Neutrophil (primary cell): ENCODE results near the gene CRAMP1.
A peak's percentile ranks its signal among the peaks of the same experiment; 100 is the strongest.

Experiments used
- H3K27ac ChIP-seq: fragments of 200-600 bp; sonication (generic); 2 replicates; pipeline ENCODE4 v1.5.1; 2016; ENCODE audit warnings: mild to moderate bottlenecking, moderate library complexity
- H3K27me3 ChIP-seq: fragments of 200-600 bp; sonication (generic); 2 replicates; pipeline ENCODE4 v1.6.0; 2016; ENCODE audit warnings: mild to moderate bottlenecking
- H3K36me3 ChIP-seq: fragments of 200-600 bp; sonication (generic); 2 replicates; pipeline ENCODE4 v1.5.1; 2017
- H3K4me1 ChIP-seq, 2 experiments: fragments of 200-600 bp in 1 of 2; sonication (generic) in 1 of 2; 1 replicate in 1 of 2; 2 replicates in 1 of 2; pipeline versions ENCODE4 v1.5.1 to v1.6.1; 2013 to 2016; ENCODE audit warnings: low read depth in 1 of 2, low read length in 1 of 2, mild to moderate bottlenecking in 1 of 2, moderate library complexity in 1 of 2; ENCODE audit not compliant: control insufficient read depth in 1 of 2, insufficient read depth in 1 of 2
- H3K4me3 ChIP-seq, 2 experiments: fragments of 200-600 bp in 1 of 2; sonication (generic) in 1 of 2; 1 replicate in 1 of 2; 2 replicates in 1 of 2; pipeline ENCODE4 v1.5.1; 2013 to 2016; ENCODE audit warnings: low read depth in 1 of 2, low read length in 1 of 2, mild to moderate bottlenecking in 1 of 2, moderate library complexity in 1 of 2
- H3K9me3 ChIP-seq: fragments of 200-600 bp; sonication (generic); 2 replicates; pipeline ENCODE4 v1.5.1; 2016
- TF ChIP-seq, protein P1 (sequence below): fragments of 200-600 bp; sonication (generic); IDR thresholded peaks from 2 replicates; pipeline ENCODE4 v1.5.1; 2016; ENCODE audit warnings: antibody characterized with exemption

Gene CRAMP1

DNA sequence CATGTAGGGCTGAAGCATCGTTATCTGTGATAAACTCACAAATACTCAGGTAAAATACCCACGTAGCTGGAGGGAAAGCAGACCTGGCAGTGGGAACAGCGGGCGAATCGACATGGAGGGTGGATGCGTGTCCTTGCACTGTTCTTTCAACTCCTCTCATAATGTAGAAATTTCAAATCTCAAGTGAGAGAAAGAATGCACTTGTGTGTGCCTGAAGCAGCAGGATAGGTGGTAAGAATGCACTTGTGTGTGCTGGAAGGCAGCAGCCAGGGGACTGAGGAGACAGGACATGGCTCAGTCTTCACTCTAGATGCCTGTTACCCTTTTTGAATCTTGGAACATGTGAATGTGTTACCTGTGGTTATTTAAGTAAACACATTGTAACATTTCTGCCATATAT is 10.7 kb upstream of the CRAMP1 start:
- no peaks in the 10 kb centered on the region for H3K36me3 ChIP-seq
- no peaks in the 10 kb centered on the region for H3K27me3 ChIP-seq
- H3K27ac ChIP-seq, result no peak overlapping the region
- TF ChIP-seq, protein P1, sequence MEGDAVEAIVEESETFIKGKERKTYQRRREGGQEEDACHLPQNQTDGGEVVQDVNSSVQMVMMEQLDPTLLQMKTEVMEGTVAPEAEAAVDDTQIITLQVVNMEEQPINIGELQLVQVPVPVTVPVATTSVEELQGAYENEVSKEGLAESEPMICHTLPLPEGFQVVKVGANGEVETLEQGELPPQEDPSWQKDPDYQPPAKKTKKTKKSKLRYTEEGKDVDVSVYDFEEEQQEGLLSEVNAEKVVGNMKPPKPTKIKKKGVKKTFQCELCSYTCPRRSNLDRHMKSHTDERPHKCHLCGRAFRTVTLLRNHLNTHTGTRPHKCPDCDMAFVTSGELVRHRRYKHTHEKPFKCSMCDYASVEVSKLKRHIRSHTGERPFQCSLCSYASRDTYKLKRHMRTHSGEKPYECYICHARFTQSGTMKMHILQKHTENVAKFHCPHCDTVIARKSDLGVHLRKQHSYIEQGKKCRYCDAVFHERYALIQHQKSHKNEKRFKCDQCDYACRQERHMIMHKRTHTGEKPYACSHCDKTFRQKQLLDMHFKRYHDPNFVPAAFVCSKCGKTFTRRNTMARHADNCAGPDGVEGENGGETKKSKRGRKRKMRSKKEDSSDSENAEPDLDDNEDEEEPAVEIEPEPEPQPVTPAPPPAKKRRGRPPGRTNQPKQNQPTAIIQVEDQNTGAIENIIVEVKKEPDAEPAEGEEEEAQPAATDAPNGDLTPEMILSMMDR, result no peak
- H3K9me3 ChIP-seq, result no peaks in the 10 kb centered on the region
- no peaks in the 10 kb centered on the region for H3K4me1 ChIP-seq
- no peak overlapping the region for H3K4me3 ChIP-seq

DNA sequence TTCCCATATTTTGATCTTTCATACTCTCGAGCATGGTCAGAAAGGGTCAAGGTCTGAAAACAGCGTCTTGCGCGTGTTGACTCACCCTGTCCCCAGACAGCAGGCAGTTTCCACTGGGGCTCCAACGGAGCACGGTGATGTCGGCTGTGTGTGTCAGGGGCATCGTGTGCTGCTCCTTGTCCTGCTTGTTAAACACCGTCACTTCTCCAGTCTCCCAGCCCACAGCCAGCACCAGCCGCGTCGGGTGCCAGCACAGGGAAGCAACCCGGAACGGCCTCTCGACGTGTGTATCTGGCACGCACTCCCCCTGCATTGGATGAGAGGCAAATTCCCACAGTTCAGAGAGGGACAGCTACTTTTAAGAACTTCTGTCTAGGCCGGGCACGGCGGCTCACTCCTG is 9.9 kb upstream of the CRAMP1 start:
- Histone ChIP-seq H3K27me3 (no peaks in the 10 kb centered on the region), H3K27ac (no peak overlapping the region), H3K36me3 (no peaks in the 10 kb centered on the region), H3K4me3 (no peak overlapping the region), H3K9me3 (no peaks in the 10 kb centered on the region), H3K4me1 (no peaks in the 10 kb centered on the region)
- TF ChIP-seq, protein P1, result no peak

DNA sequence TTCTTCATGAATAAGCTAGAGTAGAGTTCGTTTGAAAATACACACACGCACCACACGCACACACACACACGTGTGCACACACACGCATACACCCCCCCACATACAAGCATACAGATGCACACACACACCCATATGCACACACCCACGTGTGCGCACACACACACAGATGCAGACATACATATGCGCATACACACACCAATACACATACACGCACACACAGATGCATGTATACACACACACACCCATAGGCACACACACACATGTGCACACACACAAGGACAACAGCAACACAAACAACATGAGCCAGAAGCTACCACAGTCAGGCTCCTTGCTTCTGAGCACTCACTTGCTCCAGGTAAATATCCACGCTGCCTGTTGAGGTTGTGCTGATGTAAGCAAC is 5.4 kb upstream of the CRAMP1 start:
- peaks cover 21% of the 10 kb centered on the region in 2 experiments for H3K4me1 ChIP-seq
- TF ChIP-seq, protein P1, result no peak
- peaks cover 19% of the 10 kb centered on the region for H3K27me3 ChIP-seq
- H3K4me3 ChIP-seq, result no peak overlapping the region
- H3K9me3 ChIP-seq, result no peaks in the 10 kb centered on the region
- H3K27ac ChIP-seq, result no peak overlapping the region
- H3K36me3 ChIP-seq, result no peaks in the 10 kb centered on the region

DNA sequence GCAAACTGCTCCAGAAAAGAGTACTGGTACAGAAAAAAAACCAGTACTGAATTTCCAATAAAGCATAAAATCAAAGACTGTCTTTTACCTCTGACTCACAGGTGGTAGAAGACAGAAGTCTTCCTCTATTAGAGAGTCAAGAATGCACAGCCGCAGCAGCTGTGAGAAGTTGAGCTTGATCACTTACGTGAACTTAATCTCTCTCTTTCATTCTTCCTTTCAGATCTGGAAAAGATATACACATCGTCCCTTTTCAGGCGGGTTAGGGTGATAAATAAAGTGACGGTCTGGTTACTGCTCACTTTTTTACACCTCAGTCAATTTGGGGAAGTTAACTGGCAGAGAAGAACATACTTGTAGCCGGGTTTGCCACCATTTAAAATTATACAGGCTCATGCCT is 4.2 kb upstream of the CRAMP1 start:
- no peak overlapping the region for H3K27ac ChIP-seq
- peaks cover 25 to 27% of the 10 kb centered on the region in 2 experiments for H3K4me1 ChIP-seq
- H3K36me3 ChIP-seq, result no peaks in the 10 kb centered on the region
- peaks cover 26% of the 10 kb centered on the region for H3K27me3 ChIP-seq
- TF ChIP-seq, protein P1, result no peak
- no peak overlapping the region for H3K4me3 ChIP-seq
- no peaks in the 10 kb centered on the region for H3K9me3 ChIP-seq

DNA sequence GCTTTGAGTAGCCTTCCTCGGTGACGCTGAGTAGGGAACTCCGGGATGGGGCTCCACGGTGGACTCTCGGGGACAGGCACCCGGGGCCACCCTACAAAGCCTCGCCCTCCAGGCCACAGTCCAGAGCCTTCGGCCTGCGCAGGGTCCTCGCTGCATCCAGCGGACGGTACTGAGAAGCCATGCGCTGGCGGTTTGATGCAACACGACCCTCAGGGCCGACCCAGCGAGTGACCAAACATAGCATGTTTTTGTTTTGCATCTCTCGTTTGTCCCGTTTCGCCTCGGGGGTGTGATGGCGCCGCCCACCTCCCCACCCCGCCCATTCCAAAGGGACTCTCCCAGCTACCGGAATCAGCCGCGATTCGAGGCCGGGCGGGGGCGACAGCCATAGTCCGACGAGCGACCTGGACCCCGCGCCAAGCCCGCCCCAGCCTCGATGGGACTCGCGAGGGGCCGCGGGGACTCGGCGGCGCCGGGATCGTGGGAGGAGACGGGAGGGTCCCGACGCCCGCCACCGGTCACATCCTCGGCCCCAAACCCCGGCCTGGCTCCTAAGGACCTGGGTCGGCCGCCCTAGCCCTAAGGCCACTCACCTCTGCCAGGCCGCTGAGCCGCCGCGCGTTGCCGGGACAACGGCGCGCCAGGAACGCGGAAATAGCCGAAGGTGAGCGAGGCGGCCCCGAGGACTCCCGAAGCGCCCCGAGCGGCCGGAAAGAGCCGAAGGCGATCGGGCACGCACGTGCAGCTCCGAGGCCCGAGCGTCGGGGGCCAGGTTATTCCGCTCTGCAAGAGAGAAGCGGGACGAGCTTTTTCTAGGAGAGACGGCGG is 1.9 kb upstream of the CRAMP1 start:
- TF ChIP-seq, protein P1, result no peak
- Histone ChIP-seq H3K27ac (peak overlapping the region; percentile 13), H3K36me3 (no peaks in the 10 kb centered on the region), H3K4me3 (peak overlapping the region; percentile 75 to 93), H3K9me3 (no peaks in the 10 kb centered on the region), H3K4me1 (peaks cover 42 to 45% of the 10 kb centered on the region in 2 experiments), H3K27me3 (peaks cover 49% of the 10 kb centered on the region)
